ENCODE results near the gene MYBPC3. TPM values are rescaled to one million over a fixed set of nuclear protein-coding genes. Genes with fewer than 3 reads are reported as not detected.
A peak's percentile ranks its signal among the peaks of the same experiment; 100 is the strongest.

The MYBPC3 gene
- polyA plus RNA-seq, 3 donors = 0.03 to 7.8 TPM; not detected in 1

DNA sequence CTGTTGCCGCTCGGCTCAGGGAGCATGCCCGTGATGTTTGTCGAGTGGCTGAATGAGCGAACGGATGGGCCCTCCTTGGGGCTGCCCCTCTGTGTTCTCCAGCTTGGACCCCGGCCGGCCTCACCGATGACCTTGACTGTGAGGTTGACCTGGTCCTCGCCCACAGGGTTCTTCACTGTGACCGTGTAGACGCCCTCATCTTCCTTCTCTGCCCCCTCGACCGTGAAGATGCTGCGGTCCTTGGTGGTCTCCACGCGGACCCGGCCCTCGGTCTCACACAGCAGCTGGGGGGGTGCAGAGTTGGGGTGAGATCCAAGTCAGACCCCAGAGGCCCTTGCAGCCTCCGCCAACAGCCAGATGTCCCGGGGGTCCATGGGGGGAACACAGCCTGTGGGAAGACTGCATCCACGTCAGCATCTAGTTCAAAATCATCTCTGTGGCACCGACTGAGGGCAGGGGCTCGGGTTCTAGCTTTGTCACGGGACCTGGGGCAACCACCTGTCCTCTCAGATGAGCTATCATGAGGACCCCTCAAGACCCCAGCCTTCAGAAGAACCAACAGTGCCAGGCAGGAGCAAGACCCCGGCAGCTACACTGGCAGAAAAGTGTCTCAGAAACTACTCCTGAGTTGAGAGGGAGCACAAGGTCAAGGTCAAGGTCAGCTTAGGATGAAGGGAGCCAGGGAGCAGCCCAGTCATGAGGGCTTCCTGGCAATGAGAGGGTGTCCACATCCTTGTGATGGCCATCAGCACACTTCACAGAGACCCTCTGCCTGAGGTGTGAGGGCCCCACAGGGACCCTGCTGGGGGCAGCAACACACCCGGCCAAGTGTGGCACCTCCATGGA is 13.9 kb downstream of the MYBPC3 start:
- no peak overlapping the region for H3K4me2 ChIP-seq (replicated peaks; ENCODE audit: extremely low read depth, low read length, poor library complexity, severe bottlenecking)
- no peaks in the 10 kb centered on the region for H3K79me2 ChIP-seq (ENCODE audit: insufficient read depth, low read length)
- over 99% methylated on average over 24 of the region's 27 CpGs for WGBS (ENCODE audit: insufficient coverage)
- no peaks in the 10 kb centered on the region for H3K4me1 ChIP-seq (ENCODE audit: control insufficient read depth in 1 of 2, insufficient read depth in 2 of 2, low read length in 2 of 2)
- H3K27ac Mint-ChIP-seq = no peak overlapping the region
- H3K27ac ChIP-seq (ENCODE audit: low read depth in 1 of 2, low read length in 2 of 2) = no peak overlapping the region
- H3K9me3 Mint-ChIP-seq = peaks cover 0 to 3% (median 0%) of the 10 kb centered on the region in 7 donors
- H3K27me3 ChIP-seq (ENCODE audit: control insufficient read depth in 2 of 2, insufficient read depth in 2 of 2, low read length in 2 of 2) = no peaks in the 10 kb centered on the region
- peaks cover 41 to 55% of the 10 kb centered on the region in 2 donors for H3K36me3 Mint-ChIP-seq
- H3K4me3 ChIP-seq (replicated peaks in 1 of 3; ENCODE audit: low read depth in 2 of 3, low read length in 3 of 3) = no peak overlapping the region
- no peak overlapping the region for H2AFZ ChIP-seq (ENCODE audit: insufficient read depth, low read depth, low read length, poor library complexity, severe bottlenecking)
- no peak overlapping the region for H3K9ac ChIP-seq (ENCODE audit: insufficient read depth, low read length, poor library complexity, severe bottlenecking)
- no peak for DNase-seq
- peaks cover 0 to 2% (median 0%) of the 10 kb centered on the region in 3 donors for H3K27me3 Mint-ChIP-seq (ENCODE audit: low read depth in 3 of 3)
- H3K4me3 Mint-ChIP-seq = no peak overlapping the region
- H3K4me1 Mint-ChIP-seq = no peaks in the 10 kb centered on the region
- TF ChIP-seq, protein P1, sequence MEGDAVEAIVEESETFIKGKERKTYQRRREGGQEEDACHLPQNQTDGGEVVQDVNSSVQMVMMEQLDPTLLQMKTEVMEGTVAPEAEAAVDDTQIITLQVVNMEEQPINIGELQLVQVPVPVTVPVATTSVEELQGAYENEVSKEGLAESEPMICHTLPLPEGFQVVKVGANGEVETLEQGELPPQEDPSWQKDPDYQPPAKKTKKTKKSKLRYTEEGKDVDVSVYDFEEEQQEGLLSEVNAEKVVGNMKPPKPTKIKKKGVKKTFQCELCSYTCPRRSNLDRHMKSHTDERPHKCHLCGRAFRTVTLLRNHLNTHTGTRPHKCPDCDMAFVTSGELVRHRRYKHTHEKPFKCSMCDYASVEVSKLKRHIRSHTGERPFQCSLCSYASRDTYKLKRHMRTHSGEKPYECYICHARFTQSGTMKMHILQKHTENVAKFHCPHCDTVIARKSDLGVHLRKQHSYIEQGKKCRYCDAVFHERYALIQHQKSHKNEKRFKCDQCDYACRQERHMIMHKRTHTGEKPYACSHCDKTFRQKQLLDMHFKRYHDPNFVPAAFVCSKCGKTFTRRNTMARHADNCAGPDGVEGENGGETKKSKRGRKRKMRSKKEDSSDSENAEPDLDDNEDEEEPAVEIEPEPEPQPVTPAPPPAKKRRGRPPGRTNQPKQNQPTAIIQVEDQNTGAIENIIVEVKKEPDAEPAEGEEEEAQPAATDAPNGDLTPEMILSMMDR (IDR thresholded peaks at IDR 0.05) = no peak
- H3K36me3 ChIP-seq (replicated peaks in 1 of 2; ENCODE audit: control insufficient read depth in 1 of 2, insufficient read depth in 2 of 2, low read length in 2 of 2) = peaks cover 17 to 76% of the 10 kb centered on the region in 2 donors
- intact Hi-C loops (cut with micrococcal nuclease) = no loop called here
- H4K20me1 ChIP-seq (ENCODE audit: insufficient read depth, low read length) = no peaks in the 10 kb centered on the region
- H3K9me3 ChIP-seq (replicated peaks in 1 of 2; ENCODE audit: control insufficient read depth in 1 of 2, insufficient read depth in 1 of 2, low read length in 2 of 2) = no peaks in the 10 kb centered on the region

DNA sequence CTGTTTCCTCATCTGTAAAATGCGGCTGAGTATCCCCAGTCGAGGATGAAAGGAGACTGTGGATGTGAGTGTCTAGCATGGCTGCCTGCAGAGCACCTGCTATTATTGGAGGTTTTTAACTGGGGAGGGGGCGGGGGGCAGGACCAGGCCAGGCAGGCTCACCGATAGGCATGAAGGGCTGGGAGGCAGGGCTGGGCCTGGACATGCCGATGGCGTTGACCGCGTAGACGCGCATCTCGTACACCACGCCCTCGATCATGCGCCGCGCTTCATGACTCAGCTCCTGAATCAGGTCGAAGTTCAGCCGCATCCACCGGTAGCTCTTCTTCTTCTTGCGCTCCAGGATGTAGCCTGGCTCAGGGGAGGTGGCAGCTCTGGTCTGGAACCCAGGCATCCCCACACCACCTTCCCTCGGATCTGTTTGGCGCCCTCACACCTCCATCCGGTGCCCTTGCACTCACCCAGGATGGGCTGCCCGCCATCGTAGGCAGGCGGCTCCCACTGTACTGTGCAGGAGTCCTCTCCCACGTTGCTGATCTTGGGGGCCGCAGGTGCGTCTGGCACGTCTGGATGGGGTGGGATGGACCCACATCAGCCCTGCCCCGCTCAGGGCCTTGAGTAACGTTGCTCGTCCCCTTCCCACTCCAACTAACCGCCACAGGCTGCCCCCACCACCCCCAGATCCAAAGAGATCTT is 15.1 kb downstream of the MYBPC3 start:
- Histone ChIP-seq H3K27ac (ENCODE audit: low read depth in 1 of 2, low read length in 2 of 2) (no peak overlapping the region), H3K4me1 (ENCODE audit: control insufficient read depth in 1 of 2, insufficient read depth in 2 of 2, low read length in 2 of 2) (no peaks in the 10 kb centered on the region), H3K9me3 (replicated peaks in 1 of 2; ENCODE audit: control insufficient read depth in 1 of 2, insufficient read depth in 1 of 2, low read length in 2 of 2) (no peaks in the 10 kb centered on the region), H3K4me2 (replicated peaks; ENCODE audit: extremely low read depth, low read length, poor library complexity, severe bottlenecking) (no peak overlapping the region), H3K36me3 (replicated peaks in 1 of 2; ENCODE audit: control insufficient read depth in 1 of 2, insufficient read depth in 2 of 2, low read length in 2 of 2) (peaks cover 17 to 68% of the 10 kb centered on the region in 2 donors), H3K27me3 (ENCODE audit: control insufficient read depth in 2 of 2, insufficient read depth in 2 of 2, low read length in 2 of 2) (no peaks in the 10 kb centered on the region), H3K9ac (ENCODE audit: insufficient read depth, low read length, poor library complexity, severe bottlenecking) (no peak overlapping the region), H3K4me3 (replicated peaks in 1 of 3; ENCODE audit: low read depth in 2 of 3, low read length in 3 of 3) (no peak overlapping the region), H4K20me1 (ENCODE audit: insufficient read depth, low read length) (no peaks in the 10 kb centered on the region), H2AFZ (ENCODE audit: insufficient read depth, low read depth, low read length, poor library complexity, severe bottlenecking) (no peak overlapping the region), H3K79me2 (ENCODE audit: insufficient read depth, low read length) (no peaks in the 10 kb centered on the region)
- Mint-ChIP-seq H3K9me3 (peaks cover 0 to 3% (median 0%) of the 10 kb centered on the region in 7 donors), H3K36me3 (peaks cover 37 to 48% of the 10 kb centered on the region in 2 donors), H3K27ac (peak overlapping the region in 1 of 7 donors; percentile 51), H3K4me3 (no peak overlapping the region), H3K4me1 (no peaks in the 10 kb centered on the region), H3K27me3 (ENCODE audit: low read depth in 3 of 3) (peaks cover 0 to 2% (median 0%) of the 10 kb centered on the region in 3 donors)
- WGBS (ENCODE audit: insufficient coverage) = 95% methylated on average over 26 of the region's 34 CpGs
- intact Hi-C loops (cut with micrococcal nuclease) = no loop called here
- TF ChIP-seq, protein P1 (IDR thresholded peaks at IDR 0.05) = no peak
- DNase-seq = no peak

Data from CD14-positive monocyte (primary cell).